K562 (cell line): ENCODE measurements around the gene CNTROB. TPM values are rescaled to one million over a fixed set of nuclear protein-coding genes. Genes with fewer than 3 reads are reported as not detected.

ENCODE experiments used
- E2F3 ChIP-seq: fragments of 250-450 bp; sonication (Bioruptor Pico); IDR thresholded peaks from 2 replicates; pipeline ENCODE4 v1.4.0; 2020; ENCODE audit warnings: mild to moderate bottlenecking
- ETV1 ChIP-seq: fragments of 450-650 bp; conservative IDR thresholded peaks from 2 replicates; pipeline ENCODE4 v1.6.1; 2016; ENCODE audit warnings: missing genetic modification characterization, control low read depth, low read depth, missing compliant biosample characterization
- HLTF ChIP-seq: fragments of 450-650 bp; IDR thresholded peaks from 2 replicates; pipeline ENCODE4 v1.6.1; 2016
- L3MBTL2 ChIP-seq: fragments of 450-650 bp; IDR thresholded peaks from 2 replicates; pipeline ENCODE4 v1.6.1; 2016; ENCODE audit warnings: mild to moderate bottlenecking, moderate library complexity
- XRCC3 ChIP-seq: fragments of 450-650 bp; IDR thresholded peaks from 2 replicates; pipeline ENCODE4 v1.6.1; 2017; ENCODE audit warnings: mild to moderate bottlenecking, moderate library complexity
- polyA plus RNA-seq, 8 experiments: library from polyadenylated mRNA; depleted of rRNA in 4 of 8; stranded (reverse) in 5 of 8; unstranded in 3 of 8; fragments of >200 nt; fragmentation: Nextera tagmentation in 2 of 8; fragmentation: Illumina TruSeq in 1 of 8; extraction: Ambion mirVana in 2 of 8; extraction: Trizol in 1 of 8; gene quantifications; 2 replicates each; pipeline versions ENCODE4 v1.2.1 to v1.2.3, GENCODE V29; 2011 to 2014; ENCODE audit warnings: inconsistent platforms in 1 of 8, missing spikeins in 1 of 8
- total RNA-seq, 7 experiments: library from RNA; depleted of rRNA in 6 of 7; stranded (reverse); fragments of >200 nt in 6 of 7; fragmentation: Illumina TruSeq in 2 of 7; extraction: Trizol in 2 of 7; gene quantifications; 2 replicates each; pipeline versions ENCODE4 v1.2.1 to v1.2.3, GENCODE V29; 2011 to 2021; ENCODE audit warnings: low replicate concordance in 1 of 7
- TF ChIP-seq, protein P1 (sequence below), 3 experiments: IDR thresholded peaks in 2 of 3; conservative IDR thresholded peaks in 1 of 3; 2 replicates each; pipeline ENCODE4 v1.5.1; 2011 to 2012; ENCODE audit warnings: low read length in 3 of 3, mild to moderate bottlenecking in 3 of 3, control low read depth in 2 of 3, improper control_type of control experiment in 1 of 3, inconsistent platforms in 1 of 3, low read depth in 1 of 3, mixed read lengths in 1 of 3, moderate library complexity in 1 of 3; ENCODE audit not compliant: insufficient read depth in 2 of 3
- TF ChIP-seq, protein P2 (sequence below): fragments of 450-650 bp; IDR thresholded peaks from 2 replicates; pipeline ENCODE4 v1.6.1; 2016; ENCODE audit warnings: low read depth
- TF ChIP-seq, protein P3 (sequence below): sonication (generic); formaldehyde crosslinking; IDR thresholded peaks from 2 replicates; pipeline ENCODE4 v1.8.1; 2022; ENCODE audit warnings: missing genetic modification reagents
- TF ChIP-seq, protein P4 (sequence below), 2 experiments: fragments of 450-650 bp; IDR thresholded peaks; 2 replicates each; pipeline ENCODE4 v1.6.1; 2018; ENCODE audit warnings: mild to moderate bottlenecking in 2 of 2, low read depth in 1 of 2; ENCODE audit not compliant: partially characterized antibody in 2 of 2
- TF ChIP-seq, protein P5 (sequence below), 2 experiments: fragments of 450-650 bp in 1 of 2; sonication (generic) in 1 of 2; formaldehyde crosslinking in 1 of 2; IDR thresholded peaks in 1 of 2; conservative IDR thresholded peaks in 1 of 2; 2 replicates each; pipeline versions ENCODE4 v1.6.1 to v1.8.1; 2016 to 2023; ENCODE audit warnings: mild to moderate bottlenecking in 2 of 2, moderate library complexity in 2 of 2, inconsistent platforms in 1 of 2, missing genetic modification reagents in 1 of 2

The CNTROB gene
- total and polyA plus RNA-seq, 9 of the 15 experiments (the other 6 are each of a cell fraction or from before 2014, with no cell fraction given) = 1.9 to 33.3 (median 23.0) TPM

DNA sequence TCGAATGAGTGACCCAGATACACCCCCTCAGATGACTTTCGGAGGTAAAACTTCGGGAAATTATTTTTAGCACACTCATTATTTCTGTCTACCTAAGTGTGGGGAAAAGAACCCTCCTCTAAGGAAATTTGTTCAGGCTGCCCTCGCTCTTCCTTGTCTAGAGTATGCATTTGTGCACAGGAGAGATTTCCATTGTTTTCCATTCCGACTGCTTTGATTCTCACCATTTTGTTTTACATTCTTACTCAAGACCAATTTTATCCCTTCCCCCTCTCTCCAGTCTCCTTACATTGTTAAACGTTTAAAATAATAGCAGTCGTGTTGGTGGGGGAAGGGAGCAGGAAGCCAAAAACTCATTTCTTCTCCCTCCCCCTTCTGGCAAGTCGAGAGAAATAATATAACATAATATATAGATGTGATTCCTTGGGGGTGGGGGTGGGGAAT lies 44.9 kb upstream of the CNTROB start (continued):
- TF ChIP-seq, protein P1, sequence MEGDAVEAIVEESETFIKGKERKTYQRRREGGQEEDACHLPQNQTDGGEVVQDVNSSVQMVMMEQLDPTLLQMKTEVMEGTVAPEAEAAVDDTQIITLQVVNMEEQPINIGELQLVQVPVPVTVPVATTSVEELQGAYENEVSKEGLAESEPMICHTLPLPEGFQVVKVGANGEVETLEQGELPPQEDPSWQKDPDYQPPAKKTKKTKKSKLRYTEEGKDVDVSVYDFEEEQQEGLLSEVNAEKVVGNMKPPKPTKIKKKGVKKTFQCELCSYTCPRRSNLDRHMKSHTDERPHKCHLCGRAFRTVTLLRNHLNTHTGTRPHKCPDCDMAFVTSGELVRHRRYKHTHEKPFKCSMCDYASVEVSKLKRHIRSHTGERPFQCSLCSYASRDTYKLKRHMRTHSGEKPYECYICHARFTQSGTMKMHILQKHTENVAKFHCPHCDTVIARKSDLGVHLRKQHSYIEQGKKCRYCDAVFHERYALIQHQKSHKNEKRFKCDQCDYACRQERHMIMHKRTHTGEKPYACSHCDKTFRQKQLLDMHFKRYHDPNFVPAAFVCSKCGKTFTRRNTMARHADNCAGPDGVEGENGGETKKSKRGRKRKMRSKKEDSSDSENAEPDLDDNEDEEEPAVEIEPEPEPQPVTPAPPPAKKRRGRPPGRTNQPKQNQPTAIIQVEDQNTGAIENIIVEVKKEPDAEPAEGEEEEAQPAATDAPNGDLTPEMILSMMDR (IDR thresholded peaks at IDR 0.05 in 2 of 3, conservative IDR thresholded peaks at IDR 0.05 in 1 of 3; ENCODE audit: insufficient read depth in 2 of 3, low read depth in 1 of 3, low read length in 3 of 3) = 0 out of 6 replicates have a peak, but pooled peaks of 1 of the 3 experiments have one; percentile 1
- TF ChIP-seq, protein P2, sequence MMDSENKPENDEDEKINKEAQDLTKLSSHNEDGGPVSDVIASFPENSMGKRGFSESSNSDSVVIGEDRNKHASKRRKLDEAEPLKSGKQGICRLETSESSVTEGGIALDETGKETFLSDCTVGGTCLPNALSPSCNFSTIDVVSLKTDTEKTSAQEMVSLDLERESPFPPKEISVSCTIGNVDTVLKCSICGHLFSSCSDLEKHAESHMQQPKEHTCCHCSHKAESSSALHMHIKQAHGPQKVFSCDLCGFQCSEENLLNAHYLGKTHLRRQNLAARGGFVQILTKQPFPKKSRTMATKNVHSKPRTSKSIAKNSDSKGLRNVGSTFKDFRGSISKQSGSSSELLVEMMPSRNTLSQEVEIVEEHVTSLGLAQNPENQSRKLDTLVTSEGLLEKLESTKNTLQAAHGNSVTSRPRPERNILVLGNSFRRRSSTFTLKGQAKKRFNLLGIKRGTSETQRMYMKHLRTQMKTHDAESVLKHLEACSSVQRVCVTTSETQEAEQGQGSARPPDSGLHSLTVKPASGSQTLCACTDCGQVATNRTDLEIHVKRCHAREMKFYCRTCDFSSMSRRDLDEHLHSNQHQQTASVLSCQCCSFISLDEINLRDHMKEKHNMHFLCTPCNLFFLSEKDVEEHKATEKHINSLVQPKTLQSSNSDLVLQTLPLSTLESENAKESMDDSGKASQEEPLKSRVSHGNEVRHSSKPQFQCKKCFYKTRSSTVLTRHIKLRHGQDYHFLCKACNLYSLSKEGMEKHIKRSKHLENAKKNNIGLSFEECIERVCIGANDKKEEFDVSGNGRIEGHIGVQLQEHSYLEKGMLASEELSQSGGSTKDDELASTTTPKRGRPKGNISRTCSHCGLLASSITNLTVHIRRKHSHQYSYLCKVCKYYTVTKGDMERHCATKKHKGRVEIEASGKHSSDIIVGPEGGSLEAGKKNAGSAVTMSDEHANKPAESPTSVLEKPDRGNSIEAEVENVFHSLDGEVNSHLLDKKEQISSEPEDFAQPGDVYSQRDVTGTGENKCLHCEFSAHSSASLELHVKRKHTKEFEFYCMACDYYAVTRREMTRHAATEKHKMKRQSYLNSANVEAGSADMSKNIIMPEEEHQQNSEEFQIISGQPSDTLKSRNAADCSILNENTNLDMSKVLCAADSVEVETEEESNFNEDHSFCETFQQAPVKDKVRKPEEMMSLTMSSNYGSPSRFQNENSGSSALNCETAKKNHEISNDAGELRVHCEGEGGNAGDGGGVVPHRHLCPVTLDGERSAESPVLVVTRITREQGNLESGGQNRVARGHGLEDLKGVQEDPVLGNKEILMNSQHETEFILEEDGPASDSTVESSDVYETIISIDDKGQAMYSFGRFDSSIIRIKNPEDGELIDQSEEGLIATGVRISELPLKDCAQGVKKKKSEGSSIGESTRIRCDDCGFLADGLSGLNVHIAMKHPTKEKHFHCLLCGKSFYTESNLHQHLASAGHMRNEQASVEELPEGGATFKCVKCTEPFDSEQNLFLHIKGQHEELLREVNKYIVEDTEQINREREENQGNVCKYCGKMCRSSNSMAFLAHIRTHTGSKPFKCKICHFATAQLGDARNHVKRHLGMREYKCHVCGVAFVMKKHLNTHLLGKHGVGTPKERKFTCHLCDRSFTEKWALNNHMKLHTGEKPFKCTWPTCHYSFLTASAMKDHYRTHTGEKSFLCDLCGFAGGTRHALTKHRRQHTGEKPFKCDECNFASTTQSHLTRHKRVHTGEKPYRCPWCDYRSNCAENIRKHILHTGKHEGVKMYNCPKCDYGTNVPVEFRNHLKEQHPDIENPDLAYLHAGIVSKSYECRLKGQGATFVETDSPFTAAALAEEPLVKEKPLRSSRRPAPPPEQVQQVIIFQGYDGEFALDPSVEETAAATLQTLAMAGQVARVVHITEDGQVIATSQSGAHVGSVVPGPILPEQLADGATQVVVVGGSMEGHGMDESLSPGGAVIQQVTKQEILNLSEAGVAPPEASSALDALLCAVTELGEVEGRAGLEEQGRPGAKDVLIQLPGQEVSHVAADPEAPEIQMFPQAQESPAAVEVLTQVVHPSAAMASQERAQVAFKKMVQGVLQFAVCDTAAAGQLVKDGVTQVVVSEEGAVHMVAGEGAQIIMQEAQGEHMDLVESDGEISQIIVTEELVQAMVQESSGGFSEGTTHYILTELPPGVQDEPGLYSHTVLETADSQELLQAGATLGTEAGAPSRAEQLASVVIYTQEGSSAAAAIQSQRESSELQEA = no peak
- TF ChIP-seq HLTF (no peak), L3MBTL2 (no peak), E2F3 (CRISPR knock-in tag) (no peak), ETV1 (no peak), XRCC3 (no peak)
- TF ChIP-seq, protein P3, sequence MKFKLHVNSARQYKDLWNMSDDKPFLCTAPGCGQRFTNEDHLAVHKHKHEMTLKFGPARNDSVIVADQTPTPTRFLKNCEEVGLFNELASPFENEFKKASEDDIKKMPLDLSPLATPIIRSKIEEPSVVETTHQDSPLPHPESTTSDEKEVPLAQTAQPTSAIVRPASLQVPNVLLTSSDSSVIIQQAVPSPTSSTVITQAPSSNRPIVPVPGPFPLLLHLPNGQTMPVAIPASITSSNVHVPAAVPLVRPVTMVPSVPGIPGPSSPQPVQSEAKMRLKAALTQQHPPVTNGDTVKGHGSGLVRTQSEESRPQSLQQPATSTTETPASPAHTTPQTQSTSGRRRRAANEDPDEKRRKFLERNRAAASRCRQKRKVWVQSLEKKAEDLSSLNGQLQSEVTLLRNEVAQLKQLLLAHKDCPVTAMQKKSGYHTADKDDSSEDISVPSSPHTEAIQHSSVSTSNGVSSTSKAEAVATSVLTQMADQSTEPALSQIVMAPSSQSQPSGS (CRISPR knock-in tag) = no peak
- TF ChIP-seq, protein P4, sequence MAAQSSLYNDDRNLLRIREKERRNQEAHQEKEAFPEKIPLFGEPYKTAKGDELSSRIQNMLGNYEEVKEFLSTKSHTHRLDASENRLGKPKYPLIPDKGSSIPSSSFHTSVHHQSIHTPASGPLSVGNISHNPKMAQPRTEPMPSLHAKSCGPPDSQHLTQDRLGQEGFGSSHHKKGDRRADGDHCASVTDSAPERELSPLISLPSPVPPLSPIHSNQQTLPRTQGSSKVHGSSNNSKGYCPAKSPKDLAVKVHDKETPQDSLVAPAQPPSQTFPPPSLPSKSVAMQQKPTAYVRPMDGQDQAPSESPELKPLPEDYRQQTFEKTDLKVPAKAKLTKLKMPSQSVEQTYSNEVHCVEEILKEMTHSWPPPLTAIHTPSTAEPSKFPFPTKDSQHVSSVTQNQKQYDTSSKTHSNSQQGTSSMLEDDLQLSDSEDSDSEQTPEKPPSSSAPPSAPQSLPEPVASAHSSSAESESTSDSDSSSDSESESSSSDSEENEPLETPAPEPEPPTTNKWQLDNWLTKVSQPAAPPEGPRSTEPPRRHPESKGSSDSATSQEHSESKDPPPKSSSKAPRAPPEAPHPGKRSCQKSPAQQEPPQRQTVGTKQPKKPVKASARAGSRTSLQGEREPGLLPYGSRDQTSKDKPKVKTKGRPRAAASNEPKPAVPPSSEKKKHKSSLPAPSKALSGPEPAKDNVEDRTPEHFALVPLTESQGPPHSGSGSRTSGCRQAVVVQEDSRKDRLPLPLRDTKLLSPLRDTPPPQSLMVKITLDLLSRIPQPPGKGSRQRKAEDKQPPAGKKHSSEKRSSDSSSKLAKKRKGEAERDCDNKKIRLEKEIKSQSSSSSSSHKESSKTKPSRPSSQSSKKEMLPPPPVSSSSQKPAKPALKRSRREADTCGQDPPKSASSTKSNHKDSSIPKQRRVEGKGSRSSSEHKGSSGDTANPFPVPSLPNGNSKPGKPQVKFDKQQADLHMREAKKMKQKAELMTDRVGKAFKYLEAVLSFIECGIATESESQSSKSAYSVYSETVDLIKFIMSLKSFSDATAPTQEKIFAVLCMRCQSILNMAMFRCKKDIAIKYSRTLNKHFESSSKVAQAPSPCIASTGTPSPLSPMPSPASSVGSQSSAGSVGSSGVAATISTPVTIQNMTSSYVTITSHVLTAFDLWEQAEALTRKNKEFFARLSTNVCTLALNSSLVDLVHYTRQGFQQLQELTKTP (IDR thresholded peaks at IDR 0.05; ENCODE audit: low read depth in 1 of 2, partially characterized antibody in 2 of 2) = peak in 1 of 2 experiments; percentile 50
- TF ChIP-seq, protein P5, sequence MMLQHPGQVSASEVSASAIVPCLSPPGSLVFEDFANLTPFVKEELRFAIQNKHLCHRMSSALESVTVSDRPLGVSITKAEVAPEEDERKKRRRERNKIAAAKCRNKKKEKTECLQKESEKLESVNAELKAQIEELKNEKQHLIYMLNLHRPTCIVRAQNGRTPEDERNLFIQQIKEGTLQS (IDR thresholded peaks at IDR 0.05) = no peak
- TF ChIP-seq, protein P5 (CRISPR knock-in tag; conservative IDR thresholded peaks at IDR 0.05) = no peak
